NCI-H748 (cell line): ENCODE measurements around the gene TRIP11.

Source experiments
- DNase-seq: peaks from one replicate; lab custom pipeline; 2025; ENCODE audit not compliant: unreplicated experiment; lab: John Stamatoyannopoulos, UW

TRIP11 gene

GRCh38 chr14:91925727-91926121 is 114.1 kb downstream of the TRIP11 start:
- DNase-seq = no peak

GRCh38 chr14:91925001-91925726 is 114.7 kb downstream of the TRIP11 start:
- no peak for DNase-seq

DNA sequence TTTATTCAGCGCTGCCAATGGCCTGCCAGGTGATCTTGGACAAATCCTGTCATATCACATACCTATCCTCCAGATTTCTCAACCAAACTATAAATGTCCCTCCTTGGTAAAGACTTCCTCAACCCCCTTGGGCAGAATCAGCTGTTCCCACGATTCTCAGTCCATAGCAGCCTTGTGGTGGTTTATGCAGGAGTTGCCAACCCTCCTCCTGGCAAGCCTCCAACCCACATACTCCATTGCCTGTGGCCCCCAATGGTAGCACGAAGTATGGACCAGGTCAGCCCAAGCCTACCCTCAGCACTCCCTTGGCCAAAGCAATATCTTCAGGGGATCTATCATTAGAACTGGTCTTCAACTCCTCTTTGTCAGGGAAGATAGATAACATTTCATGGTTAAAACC is 119.3 kb downstream of the TRIP11 start:
- no peak for DNase-seq

- DNase-seq = no peak
Measured at GRCh38 chr14:91919814-91920213, 120.0 kb downstream of the TRIP11 start.

DNA sequence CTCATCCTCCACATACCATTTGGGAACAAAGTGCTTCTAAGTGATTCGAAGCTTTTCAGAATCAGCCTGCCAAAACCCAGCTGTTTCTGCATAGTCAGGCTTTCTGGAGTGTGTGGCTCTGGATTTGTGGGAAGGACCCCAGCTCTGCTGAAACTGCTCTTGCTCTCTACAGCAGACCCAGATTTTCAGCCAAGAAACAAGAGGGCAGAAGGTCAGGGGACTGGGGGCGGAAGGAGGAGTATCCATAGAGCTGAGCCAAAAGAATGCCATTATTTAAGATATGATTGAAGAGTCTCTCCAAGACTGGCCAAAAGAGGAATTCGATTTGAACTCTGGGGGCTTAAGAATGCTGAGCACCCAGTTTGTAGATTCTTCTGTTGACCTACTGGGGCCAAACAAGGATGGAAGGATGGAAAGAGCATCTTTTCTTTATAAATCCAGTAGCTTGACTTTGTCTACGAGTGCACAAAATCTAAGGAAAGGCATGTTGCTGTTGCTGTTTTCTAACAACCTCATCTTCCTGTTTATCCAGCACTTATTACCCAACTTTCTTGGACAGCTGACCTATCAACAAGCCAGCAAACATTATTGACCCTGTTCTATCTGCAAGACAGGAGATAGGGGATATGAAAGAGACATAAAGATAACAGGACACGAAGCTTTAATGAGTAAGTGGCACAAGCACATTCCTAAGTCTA is 121.5 kb downstream of the TRIP11 start:
- no peak for DNase-seq
